Cortex of kidney (tissue), 1 donor: Measurements from ENCODE around the gene ZMAT1.
"Not testable (repeated sequence)": the region's sequence is repeated elsewhere in the genome, so short reads cannot be mapped to it uniquely, and the experiment has no call there.

Experiments
- DNase-seq: peaks from one replicate; lab custom pipeline; 2025; lab: John Stamatoyannopoulos, UW

Gene ZMAT1

DNA sequence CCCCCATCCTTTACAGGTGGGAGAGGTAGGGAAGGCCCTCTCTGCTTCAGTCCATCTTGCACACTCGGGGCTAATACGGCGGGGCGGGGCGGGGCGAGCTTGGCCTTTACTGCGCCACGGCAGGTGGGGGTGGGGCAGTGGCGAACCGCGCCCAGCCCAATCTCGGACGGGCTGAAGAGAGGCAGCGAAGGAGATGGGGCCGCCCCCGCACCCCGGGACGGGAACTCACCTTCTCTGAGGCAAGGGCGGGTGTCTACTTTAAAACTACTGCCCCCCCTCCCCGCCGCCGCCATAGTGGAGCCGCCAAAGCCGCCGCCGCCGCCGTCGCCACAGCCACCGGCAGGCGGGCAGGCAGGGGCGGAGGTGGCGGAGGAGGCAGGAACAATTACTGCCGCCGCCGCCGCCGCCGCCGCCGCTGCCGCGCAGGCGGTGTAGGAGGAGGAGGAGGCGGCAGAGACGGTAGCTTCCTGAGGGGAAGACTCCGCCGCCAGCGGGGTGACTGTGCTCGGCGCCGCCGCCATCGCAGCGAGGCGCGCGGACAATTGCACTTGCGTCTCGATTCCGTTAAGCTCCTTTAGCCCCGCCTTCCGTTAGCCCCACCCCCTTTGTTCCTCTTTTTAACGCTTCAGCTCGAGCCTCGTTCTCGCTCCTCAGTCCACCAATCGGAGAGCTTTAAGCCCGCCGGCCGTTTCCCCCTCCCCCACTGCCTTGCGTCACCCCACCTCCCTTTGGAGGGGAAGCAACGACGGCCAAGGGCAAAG, at the start of gene ZMAT1:
TSS of gene ZMAT1 (minus strand) at position 540 of the 761 bp plus-strand sequence. CDS start at position 521, 19 bp downstream.
- no peak for DNase-seq

DNA sequence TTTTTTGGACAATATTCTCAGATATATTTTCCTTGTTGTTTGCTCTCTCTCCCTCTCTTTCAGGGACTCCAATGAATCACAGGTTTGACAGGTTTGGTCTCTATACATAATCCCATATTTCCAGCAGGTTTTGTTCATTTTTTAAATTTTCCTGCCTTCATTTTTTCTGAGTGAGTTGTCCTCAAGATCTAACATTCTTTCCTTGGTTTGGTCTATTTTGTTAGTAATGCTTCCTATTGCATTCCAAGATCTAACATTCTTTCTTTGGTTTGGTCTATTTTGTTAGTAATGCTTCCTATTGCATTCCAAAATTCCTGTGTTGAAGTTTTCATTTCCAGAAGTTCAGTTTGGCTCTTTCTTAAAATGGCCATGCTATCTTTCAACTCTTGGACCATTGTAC, 45.3 kb upstream of the ZMAT1 start:
- no peak for DNase-seq

DNA sequence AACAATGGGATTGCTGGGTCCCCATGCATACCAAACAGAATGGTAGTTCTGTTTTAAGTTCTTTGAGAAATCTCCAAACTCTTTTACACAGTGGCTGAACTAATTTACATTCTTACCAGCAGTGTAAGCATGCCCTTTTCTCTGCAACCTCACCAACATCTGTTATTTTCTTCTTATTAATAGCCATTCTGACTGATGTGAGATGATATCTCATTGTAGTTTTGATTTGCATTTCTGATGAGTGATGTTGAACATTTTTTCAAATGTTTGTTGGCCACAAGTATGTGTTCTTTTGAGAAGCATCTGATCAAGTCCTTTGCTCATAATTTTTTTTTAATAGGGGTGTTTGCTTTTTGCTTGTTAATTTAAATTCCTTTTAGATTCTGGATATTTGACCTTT, 41.2 kb upstream of the ZMAT1 start:
- DNase-seq = no peak

DNA sequence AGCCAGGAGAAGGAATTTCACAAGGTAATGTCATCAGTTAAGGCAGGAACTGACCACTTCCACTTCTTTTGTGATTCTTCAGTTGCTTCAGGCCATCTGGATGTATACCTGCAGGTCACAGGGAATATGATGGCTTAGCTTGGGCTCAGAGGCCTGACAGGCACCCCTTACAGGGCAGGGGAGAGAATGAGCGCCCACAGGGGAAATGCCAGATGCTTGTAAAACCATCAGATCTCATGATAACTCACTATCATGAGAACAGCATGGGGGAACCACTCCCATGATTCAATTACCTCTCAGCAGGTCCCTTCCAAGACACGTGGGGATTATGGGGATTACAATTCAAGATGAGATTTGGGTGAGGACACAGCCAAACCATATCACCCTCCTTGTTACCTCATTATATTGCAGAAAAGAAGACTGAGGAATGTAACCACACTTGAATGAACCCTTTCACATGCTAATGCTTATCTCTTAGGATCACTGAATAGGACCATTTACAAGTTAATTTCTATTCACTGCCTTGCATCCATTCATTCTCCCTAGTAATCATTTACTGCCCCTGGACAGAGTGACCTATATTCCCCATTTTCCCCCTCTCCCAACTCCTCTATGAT, 33.2 kb upstream of the ZMAT1 start:
- DNase-seq = not testable (repeated sequence)

DNA sequence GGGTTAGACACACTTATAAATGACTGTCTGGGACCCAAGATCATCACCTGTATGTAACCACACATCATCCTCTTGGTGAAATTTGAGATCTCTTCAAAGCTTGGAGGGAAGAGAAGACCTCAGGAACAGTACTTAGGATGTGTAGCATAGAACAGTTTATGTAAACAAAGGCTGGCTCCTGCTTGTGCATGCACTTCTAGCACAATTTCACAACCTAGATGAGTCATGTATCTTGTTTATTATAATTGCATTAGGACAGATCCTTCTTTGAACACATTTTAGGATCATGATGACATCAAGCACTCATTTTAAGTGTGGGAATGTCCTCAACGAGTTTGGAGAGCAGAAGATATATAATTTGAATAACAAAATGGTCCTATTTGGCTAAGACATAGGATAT, 26.3 kb upstream of the ZMAT1 start:
- no peak for DNase-seq

DNA sequence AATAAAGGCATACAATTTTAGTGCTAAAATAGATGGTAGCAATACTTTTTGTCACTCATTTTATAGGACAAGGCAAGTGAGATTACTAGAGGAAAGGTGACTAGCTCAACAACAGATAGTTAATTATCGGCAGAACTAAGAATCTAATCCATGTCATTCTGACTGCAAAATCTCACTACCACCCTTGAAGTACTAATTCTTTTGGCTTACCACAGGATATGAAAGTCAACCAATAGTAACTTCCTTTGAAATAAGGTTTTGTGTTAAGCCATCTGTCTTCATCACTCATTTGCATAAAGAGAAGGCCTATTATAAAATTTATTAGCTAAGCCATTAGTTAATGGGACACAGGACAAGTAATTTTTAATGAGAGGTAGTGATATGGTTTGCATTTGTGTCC, 25.3 kb upstream of the ZMAT1 start:
- DNase-seq = no peak

DNA sequence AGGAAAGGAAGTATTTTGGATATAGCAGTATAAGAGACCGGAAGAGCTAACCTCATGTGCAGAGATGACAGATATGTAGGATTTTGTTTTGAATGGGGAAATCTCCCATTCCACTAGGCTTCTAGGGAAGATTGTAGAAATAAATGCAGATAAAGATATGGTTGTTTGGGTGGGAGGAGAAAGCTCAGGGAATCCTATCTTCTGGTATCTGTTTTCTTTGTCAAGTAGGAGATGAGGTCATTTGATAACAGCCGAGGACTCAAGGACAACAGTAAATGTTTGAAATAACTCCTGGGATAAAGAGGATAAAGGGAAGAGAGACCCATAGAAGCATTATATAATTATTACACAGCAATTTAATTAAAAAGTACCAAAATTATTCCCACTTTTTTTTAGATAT, 24.7 kb upstream of the ZMAT1 start:
- no peak for DNase-seq

DNA sequence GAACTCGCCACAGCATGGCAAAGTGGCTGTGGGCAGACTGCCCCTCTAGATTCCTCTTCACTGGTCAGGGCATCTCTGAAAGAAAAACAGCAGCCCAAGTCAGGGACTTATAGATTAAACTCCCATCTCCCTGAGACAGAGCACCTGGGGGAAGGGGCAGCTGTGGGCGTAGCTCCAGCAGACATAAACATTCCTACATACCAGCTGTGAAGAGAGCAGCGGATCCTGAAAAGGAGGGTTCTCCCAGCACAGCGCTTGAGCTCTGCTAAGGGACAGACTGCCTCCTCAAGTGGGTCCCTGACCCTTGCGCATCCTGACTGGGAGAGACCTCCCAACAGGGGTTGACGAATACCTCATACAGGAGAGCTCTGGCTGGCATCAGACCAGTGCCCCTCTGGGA, 18.8 kb upstream of the ZMAT1 start:
- DNase-seq = no peak

DNA sequence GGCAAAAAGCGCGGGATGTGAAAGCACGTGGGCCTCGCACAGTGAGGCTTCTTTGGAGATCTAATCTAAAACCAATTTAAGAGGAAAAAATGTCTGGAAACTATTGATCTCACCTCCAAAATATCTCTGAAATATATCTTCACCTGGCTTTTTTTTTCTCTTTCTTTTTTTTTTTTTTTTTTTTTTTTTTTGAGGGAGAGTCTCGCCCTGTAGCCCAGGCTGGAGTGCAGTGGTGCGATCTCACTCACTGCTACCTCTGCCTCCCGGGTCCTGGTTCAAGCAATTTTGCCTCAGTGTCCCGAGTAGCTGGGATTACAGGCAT, 383 bp upstream of the ZMAT1 start:
- no peak for DNase-seq

DNA sequence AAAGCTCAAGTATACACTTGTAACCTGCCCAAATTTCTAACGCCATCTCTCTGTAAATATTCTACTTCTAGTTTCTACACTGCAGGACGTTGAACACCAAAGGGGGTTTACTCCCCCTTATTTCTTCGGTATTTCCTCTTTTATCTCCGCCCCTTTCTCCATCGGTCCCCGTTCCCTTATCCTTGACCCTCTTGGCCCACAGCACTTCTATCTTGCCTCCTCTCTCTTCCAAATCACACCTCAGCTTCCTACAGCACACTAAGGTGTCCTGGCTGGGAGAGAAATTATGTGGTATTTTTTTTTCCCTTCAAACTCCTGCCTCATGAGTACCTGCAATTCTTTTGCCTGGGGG, 715 bp downstream of the ZMAT1 start:
- no peak for DNase-seq

DNA sequence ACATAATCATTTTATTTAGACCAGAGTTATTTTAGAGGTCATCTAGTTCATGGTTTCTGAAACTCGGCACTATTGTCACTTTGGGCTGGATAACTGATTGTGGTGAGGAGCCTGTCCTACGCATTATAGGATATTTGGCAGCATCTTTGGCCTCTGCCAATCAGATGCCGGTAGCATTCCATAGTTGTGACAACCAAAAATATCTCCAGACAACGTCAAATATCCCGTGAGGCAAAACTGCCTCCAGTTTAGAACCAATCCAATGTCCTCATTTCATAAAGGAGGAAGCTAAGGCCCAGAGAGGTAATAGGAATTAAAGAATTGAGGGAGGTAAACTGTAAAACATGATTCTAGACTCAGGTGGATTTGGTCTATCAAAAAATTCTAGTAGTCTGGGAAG, 6.1 kb downstream of the ZMAT1 start:
- DNase-seq = no peak

DNA sequence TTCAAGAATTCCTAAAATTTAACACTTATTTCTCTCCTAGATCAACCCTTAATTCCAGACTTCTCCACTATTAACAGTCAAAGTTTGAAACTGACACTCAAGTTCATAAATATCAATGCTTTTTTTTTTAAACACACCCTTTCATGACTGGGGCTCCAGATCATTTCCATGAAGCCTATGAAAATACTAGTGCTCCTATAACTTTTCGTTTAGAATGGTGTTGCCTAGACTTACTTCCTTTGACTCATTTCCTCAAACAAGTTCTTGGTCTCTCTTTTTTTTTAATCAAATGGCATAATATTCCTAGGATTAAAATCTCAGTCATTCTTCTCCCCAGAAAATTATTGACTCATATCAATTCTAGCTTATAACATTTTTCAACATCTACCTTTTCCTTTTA, 13.1 kb downstream of the ZMAT1 start:
- no peak for DNase-seq

DNA sequence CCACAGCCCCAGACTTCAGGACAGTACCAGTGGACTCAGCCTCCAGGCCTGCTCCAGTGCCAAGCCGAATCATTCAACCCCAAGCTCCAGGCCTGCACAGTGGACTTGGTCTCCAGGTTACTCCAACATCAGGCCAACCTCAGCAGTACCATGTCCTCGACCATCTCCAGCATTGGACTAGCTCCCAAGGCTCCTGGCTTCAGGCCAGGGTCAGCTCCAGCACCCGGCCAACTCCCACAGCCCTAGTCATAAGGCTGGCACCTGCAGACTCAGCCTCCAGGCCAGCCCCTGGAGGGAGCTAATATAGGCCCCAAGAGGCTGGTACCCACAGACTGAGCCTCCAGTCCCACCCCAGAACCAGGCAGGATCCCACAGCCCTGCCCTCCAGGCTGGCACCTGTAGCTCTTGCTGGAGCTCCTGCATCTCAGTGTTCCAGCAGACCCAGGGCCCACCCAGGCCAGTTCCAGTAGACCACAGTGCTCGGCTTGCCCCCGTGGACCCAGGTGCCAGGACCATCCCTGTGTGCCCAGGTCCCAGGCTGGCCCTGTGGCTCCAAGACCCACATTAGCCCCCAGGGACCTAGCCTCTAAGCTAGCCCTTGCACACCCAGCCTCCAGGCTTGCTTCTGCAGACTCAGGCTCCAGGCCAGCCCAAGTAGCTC, 25.6 kb downstream of the ZMAT1 start:
- DNase-seq = no peak

DNA sequence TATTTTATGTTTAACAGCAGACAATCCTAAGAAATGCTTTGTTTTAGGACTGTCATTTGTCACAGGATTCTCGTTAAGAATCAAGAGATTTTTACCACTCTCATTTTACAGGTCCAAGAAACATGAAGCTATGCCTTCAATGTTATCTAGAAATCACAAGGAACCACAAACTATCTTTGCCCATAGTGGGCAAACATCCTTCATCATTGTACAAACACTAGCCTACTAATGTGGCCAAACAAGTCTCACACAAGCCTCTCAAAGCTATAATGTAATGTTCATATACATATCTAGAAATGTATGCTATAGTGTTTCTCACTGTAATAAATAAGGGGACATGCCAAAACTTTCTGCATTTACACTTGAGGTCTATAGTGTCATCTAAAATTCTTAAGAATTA, 26.8 kb downstream of the ZMAT1 start:
- DNase-seq = no peak
